GM12878 (cell line): ENCODE measurements around the gene CACNA2D2.

ENCODE experiments used
- CTCF ChIP-seq, 3 experiments: IDR thresholded peaks in 2 of 3; conservative IDR thresholded peaks in 1 of 3; 2 replicates each; pipeline ENCODE4 v1.5.1; 2011; ENCODE audit warnings: low read depth in 3 of 3, low read length in 3 of 3, mild to moderate bottlenecking in 3 of 3, control low read depth in 2 of 3, moderate library complexity in 2 of 3, inconsistent platforms in 1 of 3, mixed read lengths in 1 of 3; ENCODE audit not compliant: control insufficient read depth in 2 of 3, insufficient read depth in 1 of 3; ENCODE audit errors: extremely low read depth in 1 of 3
- PKNOX1 ChIP-seq: fragments of 450-650 bp; IDR thresholded peaks from 2 replicates; pipeline ENCODE4 v1.6.1; 2016; ENCODE audit warnings: mild to moderate bottlenecking

- TF ChIP-seq PKNOX1 (no peak), CTCF (IDR thresholded peaks at IDR 0.05 in 2 of 3, conservative IDR thresholded peaks at IDR 0.05 in 1 of 3; ENCODE audit: control insufficient read depth in 2 of 3, extremely low read depth in 1 of 3, insufficient read depth in 1 of 3, low read depth in 3 of 3, low read length in 3 of 3) (no peak)
Observed at GRCh38 chr3:50549226-50549625, 45.8 kb upstream of the CACNA2D2 start.
